OCI-M2 (cell line): Measurements from ENCODE around the gene PRKAG1.
A peak's percentile ranks its signal among the peaks of the same experiment; 100 is the strongest.

ENCODE experiments used
- DNase-seq: peaks from one replicate; lab custom pipeline; 2025; ENCODE audit not compliant: unreplicated experiment; lab: John Stamatoyannopoulos, UW

The PRKAG1 gene

DNA sequence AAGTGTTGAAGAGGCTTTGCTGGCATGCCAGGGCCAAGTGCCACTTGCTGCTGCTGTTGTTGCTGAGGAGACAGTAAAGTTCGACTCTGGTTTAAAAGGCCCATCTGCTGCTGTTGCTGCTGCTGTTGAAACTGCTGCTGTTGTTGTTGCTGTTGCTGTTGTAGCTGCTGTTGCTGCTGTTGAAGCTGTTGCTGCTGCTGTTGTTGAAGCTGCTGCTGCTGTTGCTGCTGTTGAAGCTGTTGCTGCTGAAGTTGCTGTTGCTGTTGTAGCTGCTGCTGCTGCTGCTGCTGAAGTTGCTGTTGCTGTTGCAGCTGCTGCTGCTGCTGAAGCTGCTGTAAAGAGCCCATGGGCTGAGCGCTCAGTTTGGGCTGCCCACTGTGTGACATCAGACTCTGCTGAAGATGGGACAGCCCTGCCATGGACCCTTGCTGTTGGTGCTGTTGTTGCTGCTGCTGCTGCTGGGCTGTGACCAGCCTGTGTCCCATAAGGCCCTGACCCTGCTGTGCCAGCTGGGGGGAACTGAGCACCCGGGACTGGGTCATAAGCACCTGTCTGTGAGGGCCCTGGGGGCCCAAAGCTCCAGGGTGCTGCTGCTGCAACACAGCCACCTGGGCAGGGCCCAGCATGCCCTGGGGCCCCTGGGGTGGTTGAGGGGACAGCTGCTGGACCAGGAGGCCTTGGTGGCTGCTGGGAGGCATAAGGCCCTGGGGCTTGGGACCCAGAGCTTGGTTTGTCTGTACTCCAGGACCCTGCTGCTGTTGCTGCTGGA is 14.3 kb upstream of the PRKAG1 start:
- DNase-seq = no peak

DNA sequence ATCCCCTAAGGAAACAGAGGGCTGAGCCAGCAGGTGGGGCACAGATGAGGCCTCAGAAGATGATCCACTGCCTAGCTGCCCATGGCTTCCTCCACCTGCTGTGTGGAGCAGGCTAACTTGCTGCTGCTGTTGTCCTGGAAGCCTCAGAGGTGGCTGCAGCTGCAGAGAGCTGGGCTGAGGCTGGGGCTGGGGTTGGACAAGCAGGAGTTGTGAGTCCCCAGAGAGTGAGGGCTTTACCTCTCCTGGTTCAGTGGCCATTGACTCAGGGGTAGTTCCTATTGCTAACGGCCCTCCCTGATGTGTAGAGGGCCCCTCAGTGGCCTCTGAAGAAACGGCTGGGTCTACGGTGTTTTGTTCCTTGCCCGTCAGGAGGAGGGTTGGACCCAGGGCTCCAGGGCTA is 13.7 kb upstream of the PRKAG1 start:
- DNase-seq = no peak

DNA sequence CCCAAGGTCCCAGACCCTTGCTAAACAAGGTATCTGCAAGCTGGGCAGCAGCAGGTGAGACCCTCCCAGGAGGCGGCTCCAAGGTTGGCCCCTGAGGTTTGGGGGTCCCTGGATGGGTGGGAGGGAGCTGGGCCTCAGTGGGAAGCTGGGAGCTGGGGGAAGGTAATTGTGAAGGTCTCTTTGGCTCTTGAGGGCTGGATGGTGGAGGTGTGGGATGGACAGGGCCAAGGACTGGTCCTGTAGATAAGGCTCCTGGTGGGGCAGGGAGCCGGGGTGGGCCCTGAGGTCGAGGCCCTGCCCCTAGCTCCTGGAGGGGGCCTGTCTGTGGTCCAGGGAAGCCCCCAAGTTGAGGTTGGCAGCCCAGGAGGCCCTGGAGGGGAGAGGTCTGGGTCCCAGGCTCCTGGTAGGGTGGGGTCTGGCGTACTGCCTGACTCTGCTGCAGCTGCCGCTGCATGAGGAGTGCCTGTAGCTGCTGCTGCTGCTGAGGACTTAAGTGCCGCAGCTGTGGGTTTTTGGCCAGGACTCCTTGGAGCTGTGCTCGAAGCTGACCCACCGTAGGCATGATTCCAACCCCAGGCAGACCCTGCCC is 13.1 kb upstream of the PRKAG1 start:
- no peak for DNase-seq

- DNase-seq = no peak
Observed at GRCh38 chr12:49030714-49031572, 12.4 kb upstream of the PRKAG1 start.

GRCh38 chr12:49030119-49030518 is 11.5 kb upstream of the PRKAG1 start:
- DNase-seq = no peak

- DNase-seq = no peak
Observed at GRCh38 chr12:49028666-49029275, 10.2 kb upstream of the PRKAG1 start.

GRCh38 chr12:49027846-49028555 is 9.4 kb upstream of the PRKAG1 start:
- DNase-seq = no peak

GRCh38 chr12:49026678-49027480 is 8.3 kb upstream of the PRKAG1 start:
- DNase-seq = no peak

GRCh38 chr12:49026101-49026500 is 7.5 kb upstream of the PRKAG1 start:
- DNase-seq = no peak

DNA sequence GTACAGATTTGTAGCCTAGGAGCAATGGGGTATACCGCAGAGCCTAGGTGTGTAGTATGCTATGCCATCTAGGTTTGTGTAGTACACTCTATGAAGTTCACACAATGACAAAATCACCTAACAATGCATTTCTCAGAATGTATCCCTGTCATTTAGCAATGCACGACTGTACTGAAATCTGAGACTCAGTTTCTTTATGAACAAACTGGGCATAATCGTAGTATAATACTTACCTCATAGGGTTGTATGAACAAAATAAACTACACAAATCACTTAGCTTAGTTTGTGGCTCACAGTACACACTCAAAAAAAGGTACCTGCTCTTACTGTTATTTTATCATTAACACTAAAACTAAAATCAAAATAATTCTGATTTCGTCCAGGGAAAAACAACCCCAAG is 6.9 kb upstream of the PRKAG1 start:
- no peak for DNase-seq

GRCh38 chr12:49024543-49024942 is 6.0 kb upstream of the PRKAG1 start:
- DNase-seq = no peak

DNA sequence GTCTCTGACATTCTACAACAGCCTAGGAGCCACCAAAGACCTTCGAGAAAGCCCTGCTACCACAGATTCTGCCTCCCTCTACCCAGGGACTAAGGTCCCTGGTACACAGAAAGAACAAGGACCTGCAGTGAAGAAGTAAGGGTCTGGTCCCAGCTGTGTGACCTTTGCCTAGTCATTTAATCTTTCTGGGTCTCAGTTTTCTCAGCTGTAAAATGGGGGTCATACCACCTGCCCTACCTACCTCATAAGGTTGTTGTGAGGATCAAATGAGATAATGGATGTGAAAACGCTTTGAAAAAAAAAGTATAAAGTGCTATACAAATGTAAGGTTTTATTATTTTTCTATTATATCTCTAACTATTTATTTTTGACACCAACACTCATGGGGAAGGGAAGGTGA is 5.2 kb upstream of the PRKAG1 start:
- DNase-seq = no peak

- no peak for DNase-seq
Observed at GRCh38 chr12:49022558-49023178, 4.1 kb upstream of the PRKAG1 start.

DNA sequence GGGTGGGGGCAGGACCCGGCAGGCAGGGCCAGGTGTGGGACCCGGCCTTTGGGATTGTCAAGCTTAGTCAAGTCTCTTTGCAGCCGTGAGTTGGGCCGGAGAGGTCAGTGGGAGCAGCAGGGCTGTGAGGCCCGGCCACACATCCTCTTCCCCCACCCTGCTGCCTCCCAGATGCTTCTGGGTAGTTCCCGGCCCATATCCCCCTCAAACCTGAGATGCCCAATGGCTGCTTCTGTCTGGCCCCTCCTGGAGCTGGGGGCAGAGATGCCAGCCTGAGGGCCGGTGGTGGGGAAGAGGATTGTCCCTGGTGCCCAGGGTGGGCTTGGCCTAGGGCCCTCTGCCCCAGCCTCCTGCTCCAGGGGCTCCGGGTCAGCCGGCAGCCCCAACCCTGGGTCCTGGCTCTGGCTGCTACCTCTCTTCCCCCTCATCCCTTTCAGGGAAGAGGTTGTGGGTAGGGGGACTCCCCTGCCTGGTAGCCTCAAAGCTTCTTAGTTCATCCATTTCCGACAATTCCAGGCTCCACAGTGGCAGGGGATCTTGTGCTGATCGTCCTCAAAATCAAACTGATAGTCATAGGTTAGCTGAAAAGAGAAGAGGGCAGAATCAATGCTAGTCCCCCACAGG is 2.8 kb upstream of the PRKAG1 start:
- no peak for DNase-seq

DNA sequence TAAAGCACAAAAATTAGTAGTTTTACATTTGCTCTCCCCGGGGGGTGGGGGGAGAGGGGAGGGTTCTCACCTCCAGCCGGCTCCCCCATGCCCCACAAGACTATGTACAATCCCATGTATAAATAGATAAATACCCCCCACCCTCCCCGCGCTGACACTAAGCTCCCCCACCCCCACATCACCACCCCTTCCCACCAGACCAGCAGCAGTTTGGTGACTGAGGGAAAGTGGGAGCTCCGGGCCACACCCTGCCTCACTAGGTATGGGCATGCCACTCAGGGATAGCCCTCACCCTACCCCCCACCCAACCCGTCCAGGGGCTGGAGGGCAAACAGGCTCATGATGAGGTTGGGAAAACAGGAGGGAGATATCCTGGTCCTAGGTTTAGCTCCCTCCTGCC is 1.9 kb upstream of the PRKAG1 start:
- no peak for DNase-seq

DNA sequence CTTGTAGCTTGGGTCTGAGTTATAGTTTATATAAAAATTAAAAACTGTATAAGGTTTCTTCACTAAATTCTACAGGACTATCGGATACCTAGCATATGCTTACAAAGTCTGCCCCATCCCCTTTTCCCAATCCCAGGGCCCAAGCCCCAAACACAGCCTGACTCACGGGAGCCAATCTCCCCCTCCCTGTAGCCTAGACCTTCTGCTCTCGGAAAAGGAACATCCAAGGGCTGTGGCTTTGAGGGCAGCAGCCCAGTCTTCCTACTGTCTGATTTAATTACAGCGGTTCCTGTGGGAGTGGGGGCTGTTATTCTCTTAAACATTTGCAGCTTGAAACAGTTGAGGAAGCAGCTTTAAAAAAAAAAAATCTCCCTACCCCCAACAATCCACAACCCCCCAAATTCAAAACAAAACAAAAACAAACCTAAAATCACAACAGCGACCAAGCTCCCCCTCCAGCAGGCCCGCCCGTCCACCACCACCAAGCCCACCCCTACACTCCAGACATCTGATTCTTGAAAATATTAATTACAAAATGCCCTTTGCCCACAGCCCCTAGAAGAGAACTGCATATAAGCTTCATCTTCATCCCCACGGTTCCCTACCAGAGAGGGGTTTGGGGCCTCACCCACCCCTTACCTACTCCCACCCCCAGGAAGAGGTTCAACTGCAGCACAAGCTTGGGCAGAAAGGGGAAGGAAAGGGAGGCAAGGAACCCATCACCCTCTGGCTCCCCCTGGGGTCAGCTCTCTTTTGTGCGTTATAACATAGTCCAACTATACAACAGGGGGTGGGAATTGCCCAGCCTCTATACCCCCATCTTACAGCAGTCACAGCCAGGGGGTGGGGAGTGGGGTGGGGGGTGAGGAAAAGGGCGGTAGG is 1.1 kb upstream of the PRKAG1 start:
- peak; percentile 62 for DNase-seq

DNA sequence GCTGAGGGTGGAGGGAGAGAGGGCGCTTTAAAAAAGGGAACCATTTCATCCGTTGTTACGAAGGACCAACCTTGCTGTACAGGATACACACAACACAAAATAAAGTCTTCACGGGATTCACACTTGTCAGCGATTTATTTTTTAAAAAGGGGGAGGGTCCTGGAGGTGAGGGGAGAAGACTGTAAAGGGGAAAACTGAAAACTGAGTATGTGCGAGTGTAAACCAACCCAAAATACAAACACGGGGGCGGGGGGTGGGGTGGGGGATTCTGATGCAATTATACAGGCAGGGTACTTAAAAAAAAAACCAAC is 499 bp upstream of the PRKAG1 start:
- no peak for DNase-seq

- peak; percentile 47 for DNase-seq
Observed at GRCh38 chr12:49017891-49018260, 700 bp downstream of the PRKAG1 start.
